GM12864 (cell line): ENCODE data around the gene TGFA.

Experiments
- DNase-seq: peaks from one replicate; pipeline ENCODE4 v3.0.0-alpha.2; 2011; ENCODE audit warnings: low read depth
- H3K4me3 ChIP-seq: 2 replicates; pipeline ENCODE4 v1.5.1; 2011; ENCODE audit warnings: mild to moderate bottlenecking, low read depth, low read length, control low read depth
- CTCF ChIP-seq: IDR thresholded peaks from 2 replicates; pipeline ENCODE4 v1.5.1; 2011; ENCODE audit warnings: low read depth, mild to moderate bottlenecking, moderate library complexity, low read length, control low read depth, inconsistent platforms; ENCODE audit errors: missing control alignments

TGFA gene

GRCh38 chr2:70526126-70526525 is 27.5 kb downstream of the TGFA start:
- TF ChIP-seq CTCF = no peak
- no peak for DNase-seq
- no peak overlapping the region for H3K4me3 ChIP-seq

- no peak for DNase-seq
- H3K4me3 ChIP-seq = no peak overlapping the region
- no peak for TF ChIP-seq CTCF
Measured at GRCh38 chr2:70525032-70525431, 28.6 kb downstream of the TGFA start.

- TF ChIP-seq CTCF = no peak
- no peak overlapping the region for H3K4me3 ChIP-seq
- DNase-seq = no peak
Measured at GRCh38 chr2:70523996-70524965, 29.3 kb downstream of the TGFA start.

- no peak for DNase-seq
- no peak for TF ChIP-seq CTCF
- H3K4me3 ChIP-seq = no peak overlapping the region
Measured at GRCh38 chr2:70523672-70523995, 30.0 kb downstream of the TGFA start.

- TF ChIP-seq CTCF = no peak
- no peak for DNase-seq
- no peak overlapping the region for H3K4me3 ChIP-seq
Measured at GRCh38 chr2:70522627-70523026, 31.0 kb downstream of the TGFA start.

GRCh38 chr2:70520825-70521224 is 32.8 kb downstream of the TGFA start:
- no peak overlapping the region for H3K4me3 ChIP-seq
- no peak for DNase-seq
- no peak for TF ChIP-seq CTCF

GRCh38 chr2:70519453-70519852 is 34.2 kb downstream of the TGFA start:
- TF ChIP-seq CTCF = no peak
- DNase-seq = no peak
- no peak overlapping the region for H3K4me3 ChIP-seq
